BJ (cell line): Measurements from ENCODE around the gene INO80C. TPM values are rescaled to one million over a fixed set of nuclear protein-coding genes. Genes with fewer than 3 reads are reported as not detected.

Experiments used
- CTCF ChIA-PET: fragments of 350-600 bp; formaldehyde crosslinking; extraction: SDS; loops from one replicate; lab custom pipeline; 2021; ENCODE audit warnings: antibody characterized with exemption, inconsistent platforms; lab: Yijun Ruan, JAX
- POLR2A ChIA-PET: fragments of 300-600 bp; sonication (Branson Sonifier 250); formaldehyde crosslinking; extraction: SDS; loops from one replicate; lab custom pipeline; 2021; ENCODE audit warnings: antibody characterized with exemption; lab: Charles Lee
- DNase-seq: peaks from one replicate; pipeline ENCODE4 v3.0.0-alpha.2; 2011; ENCODE audit warnings: low read depth
- H3K27me3 ChIP-seq: 2 replicates; pipeline ENCODE4 v1.6.0; 2011; ENCODE audit warnings: low read length; ENCODE audit not compliant: control insufficient read depth, insufficient read depth
- H3K36me3 ChIP-seq: 2 replicates; pipeline ENCODE4 v1.5.1; 2011; ENCODE audit warnings: low read length; ENCODE audit not compliant: control insufficient read depth, insufficient read depth
- H3K4me3 ChIP-seq: 2 replicates; pipeline ENCODE4 v1.5.1; 2011; ENCODE audit warnings: low read depth, mild to moderate bottlenecking, control low read depth, low read length
- polyA plus RNA-seq: library from polyadenylated mRNA; depleted of rRNA; stranded (reverse); fragments of >200 nt; gene quantifications from 2 replicates; pipeline ENCODE4 v1.2.3, GENCODE V29; 2011
- TF ChIP-seq, protein P1 (sequence below): IDR thresholded peaks from 2 replicates; pipeline ENCODE4 v1.5.1; 2011; ENCODE audit warnings: low read depth, mild to moderate bottlenecking, control low read depth, inconsistent platforms, low read length, moderate library complexity; ENCODE audit not compliant: insufficient read depth

INO80C gene
- polyA plus RNA-seq, 1 experiment: 8.3 TPM

- no peaks in the 10 kb centered on the region for H3K36me3 ChIP-seq
- ChIA-PET CTCF (interaction anchor here (1.0 kb wide), 1 partner anchor 428 kb away, joined by 3 read pairs; no protein-coding TSS in a partner anchor), POLR2A (no interaction called here)
- TF ChIP-seq, protein P1, sequence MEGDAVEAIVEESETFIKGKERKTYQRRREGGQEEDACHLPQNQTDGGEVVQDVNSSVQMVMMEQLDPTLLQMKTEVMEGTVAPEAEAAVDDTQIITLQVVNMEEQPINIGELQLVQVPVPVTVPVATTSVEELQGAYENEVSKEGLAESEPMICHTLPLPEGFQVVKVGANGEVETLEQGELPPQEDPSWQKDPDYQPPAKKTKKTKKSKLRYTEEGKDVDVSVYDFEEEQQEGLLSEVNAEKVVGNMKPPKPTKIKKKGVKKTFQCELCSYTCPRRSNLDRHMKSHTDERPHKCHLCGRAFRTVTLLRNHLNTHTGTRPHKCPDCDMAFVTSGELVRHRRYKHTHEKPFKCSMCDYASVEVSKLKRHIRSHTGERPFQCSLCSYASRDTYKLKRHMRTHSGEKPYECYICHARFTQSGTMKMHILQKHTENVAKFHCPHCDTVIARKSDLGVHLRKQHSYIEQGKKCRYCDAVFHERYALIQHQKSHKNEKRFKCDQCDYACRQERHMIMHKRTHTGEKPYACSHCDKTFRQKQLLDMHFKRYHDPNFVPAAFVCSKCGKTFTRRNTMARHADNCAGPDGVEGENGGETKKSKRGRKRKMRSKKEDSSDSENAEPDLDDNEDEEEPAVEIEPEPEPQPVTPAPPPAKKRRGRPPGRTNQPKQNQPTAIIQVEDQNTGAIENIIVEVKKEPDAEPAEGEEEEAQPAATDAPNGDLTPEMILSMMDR: no peak
- no peak overlapping the region for H3K4me3 ChIP-seq
- H3K27me3 ChIP-seq: no peaks in the 10 kb centered on the region
- DNase-seq: no peak
These were observed 24.6 kb upstream of the INO80C start for GRCh38 chr18:35522130-35522959.

DNA sequence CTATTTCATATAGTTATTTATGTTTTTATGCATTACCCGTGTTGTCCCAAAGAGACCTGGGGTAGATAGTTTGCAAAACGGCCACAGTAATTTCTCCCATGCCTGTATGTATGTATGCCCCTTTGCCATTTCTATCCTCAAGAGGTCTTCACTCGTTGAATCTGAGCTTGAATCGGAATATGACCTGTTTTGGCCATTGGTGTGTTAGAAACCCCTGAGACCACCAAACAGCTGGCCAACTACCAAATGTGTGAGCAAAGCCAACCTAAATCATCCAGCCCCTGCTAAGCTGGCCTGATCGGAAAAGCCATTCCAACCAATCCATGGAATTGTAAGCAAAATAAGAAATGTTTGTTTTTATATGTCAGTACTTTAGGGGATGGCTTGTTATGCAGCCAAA, 23.4 kb upstream of the INO80C start:
- Histone ChIP-seq H3K27me3 (no peaks in the 10 kb centered on the region), H3K4me3 (no peak overlapping the region), H3K36me3 (no peaks in the 10 kb centered on the region)
- POLR2A ChIA-PET: no interaction called here
- DNase-seq: no peak
- CTCF ChIA-PET: interaction anchor here (1.2 kb wide), 1 partner anchor 9 kb away, joined by 4 read pairs; no protein-coding TSS in a partner anchor
- TF ChIP-seq, protein P1: no peak

DNA sequence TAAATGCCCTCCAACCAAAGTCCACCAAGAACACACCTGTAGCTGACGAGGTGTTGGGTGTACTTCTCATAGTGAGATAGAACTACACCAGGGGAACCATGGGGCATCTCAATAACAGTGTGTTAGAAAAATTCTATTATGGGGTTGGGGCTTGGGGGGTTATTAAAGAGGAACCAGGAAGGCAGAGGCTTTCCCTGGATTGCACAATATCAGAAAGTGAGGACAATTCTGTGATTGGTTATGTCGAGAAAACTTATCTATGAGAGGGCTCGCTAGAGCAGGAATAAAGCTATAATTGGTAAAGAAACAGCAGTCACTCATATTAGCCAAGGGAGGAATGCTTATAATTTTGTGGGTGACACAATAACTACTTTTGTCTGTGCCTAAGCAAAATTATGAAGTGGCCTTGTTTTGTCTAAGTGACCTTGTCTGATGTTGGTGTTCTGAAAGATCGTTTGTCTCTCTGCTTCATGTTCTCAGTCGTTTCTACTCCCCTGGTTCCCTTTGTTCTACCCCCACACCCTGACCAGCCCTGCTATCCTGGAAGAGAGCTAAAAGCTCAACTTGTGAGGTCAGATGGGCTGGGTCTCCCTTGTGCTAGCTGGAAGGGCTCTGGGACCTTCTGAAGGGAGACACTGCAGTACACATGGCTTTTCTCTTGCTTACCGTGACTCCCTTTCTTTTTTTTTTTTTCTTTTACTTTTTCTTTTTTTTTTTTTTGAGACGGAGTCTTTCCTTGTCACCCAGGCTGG, 21.6 kb upstream of the INO80C start:
- TF ChIP-seq, protein P1: no peak
- Histone ChIP-seq H3K4me3 (no peak overlapping the region), H3K36me3 (no peaks in the 10 kb centered on the region), H3K27me3 (no peaks in the 10 kb centered on the region)
- DNase-seq: no peak
- ChIA-PET CTCF (no interaction called here), POLR2A (no interaction called here)

DNA sequence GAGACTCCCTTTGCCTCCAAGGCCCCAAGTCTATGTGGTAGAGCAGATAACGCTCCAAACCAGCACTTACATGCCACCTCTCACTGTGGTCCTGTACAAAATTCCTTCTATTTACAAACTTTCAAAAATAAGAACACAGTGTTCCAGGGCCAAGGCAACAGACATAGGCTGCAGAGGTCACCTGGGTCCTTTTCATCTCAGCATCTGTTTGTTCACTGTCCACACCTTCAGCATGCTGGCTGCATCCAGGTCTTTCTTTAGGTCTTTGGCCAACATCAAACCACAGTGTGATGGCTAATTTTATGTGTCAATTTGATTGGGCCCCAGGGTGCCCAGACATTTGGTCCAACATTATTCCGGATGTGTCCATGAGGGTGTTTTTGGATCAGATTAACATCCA, 20.0 kb upstream of the INO80C start:
- CTCF ChIA-PET: no interaction called here
- TF ChIP-seq, protein P1: no peak
- Histone ChIP-seq H3K36me3 (no peaks in the 10 kb centered on the region), H3K4me3 (no peak overlapping the region), H3K27me3 (no peaks in the 10 kb centered on the region)
- POLR2A ChIA-PET: no interaction called here
- DNase-seq: no peak

GRCh38 chr18:35516789-35517188, 19.0 kb upstream of the INO80C start:
- DNase-seq: no peak
- POLR2A ChIA-PET: no interaction called here
- Histone ChIP-seq H3K36me3 (no peaks in the 10 kb centered on the region), H3K27me3 (no peaks in the 10 kb centered on the region), H3K4me3 (no peak overlapping the region)
- CTCF ChIA-PET: no interaction called here
- TF ChIP-seq, protein P1: no peak
